Panc1 (cell line): ENCODE data around the gene TMEM185A. TPM values are rescaled to one million over a fixed set of nuclear protein-coding genes. Genes with fewer than 3 reads are reported as not detected.

Experiments used
- total RNA-seq: library from RNA; stranded (reverse); gene quantifications from one replicate; pipeline ENCODE4 v1.2.1, GENCODE V29; 2021; ENCODE audit not compliant: unreplicated experiment

The TMEM185A gene
- total RNA-seq, 1 experiment from 2014 or later, result 27.3 TPM

Other genes starting within 250 kb of the TMEM185A start
- 78.7 TPM for gene IDS, start 126.5 kb downstream of the TMEM185A start, total RNA-seq
- 26.8 TPM for gene EOLA1, start 90.8 kb downstream of the TMEM185A start, total RNA-seq
- gene HSFX3, start 81.9 kb downstream of the TMEM185A start, total RNA-seq, result not detected
- gene MAGEA9B, start 44.3 kb downstream of the TMEM185A start, total RNA-seq, result not detected
- gene HSFX2, start 36.5 kb downstream of the TMEM185A start, total RNA-seq, result 0.26 TPM
- gene MAGEA11, start 80.3 kb upstream of the TMEM185A start, total RNA-seq, result not detected
- 1.0 TPM for gene HSFX1, start 142.3 kb upstream of the TMEM185A start, total RNA-seq
- not detected for gene MAGEA9, start 150.1 kb upstream of the TMEM185A start, total RNA-seq
- not detected for gene MAGEA8, start 249.4 kb upstream of the TMEM185A start, total RNA-seq